ENCODE data around the gene OR5L1. TPM values are rescaled to one million over a fixed set of nuclear protein-coding genes. Genes with fewer than 3 reads are reported as not detected.

Gene OR5L1
- total RNA-seq, 1 experiment from 2014 or later: not detected

GRCh38 chr11:55852141-55852540 is 41.0 kb downstream of the OR5L1 start:
- Histone ChIP-seq H3K27ac (ENCODE audit: low read length) (no peak overlapping the region), H3K27me3 (ENCODE audit: control insufficient read depth, insufficient read depth, low read length) (no peaks in the 10 kb centered on the region), H3K36me3 (ENCODE audit: control insufficient read depth, insufficient read depth, low read length) (no peaks in the 10 kb centered on the region), H3K4me3 (ENCODE audit: low read depth in 2 of 2, low read length in 2 of 2) (no peak overlapping the region), H3K9me3 (ENCODE audit: control insufficient read depth, insufficient read depth, low read depth, low read length) (no peaks in the 10 kb centered on the region), H3K4me1 (ENCODE audit: control insufficient read depth, insufficient read depth, low read length) (no peaks in the 10 kb centered on the region)
- no peak for DNase-seq (ENCODE audit: low read depth, low spot score)
- in situ Hi-C loops (cut with HindIII; ENCODE audit: low pct_unique_long_range_greater_than_20kb, low sequenced_read_pairs) (no loop called here), intact Hi-C loops (cut with micrococcal nuclease; ENCODE audit: unreplicated experiment) (no loop called here)
- no TSS peak for BruUV-seq (replicated peaks)
- no peak for ATAC-seq
- TF ChIP-seq SIN3A (IDR thresholded peaks at IDR 0.05; ENCODE audit: borderline replicate concordance, insufficient read depth, low read depth, low read length) (no peak), TCF7L2 (IDR thresholded peaks at IDR 0.05; ENCODE audit: low read depth, low read length) (no peak), POLR2AphosphoS5 (IDR thresholded peaks at IDR 0.05; ENCODE audit: low read depth, low read length) (no peak), CTCF (IDR thresholded peaks at IDR 0.05) (no peak), REST (IDR thresholded peaks at IDR 0.05; ENCODE audit: insufficient read depth in 1 of 2, low read depth in 2 of 2, low read length in 1 of 2) (no peak)
- POLR2A ChIA-PET: no interaction called here
- CTCF ChIA-PET: no interaction called here

GRCh38 chr11:55854704-55855103 is 43.5 kb downstream of the OR5L1 start:
- POLR2A ChIA-PET: no interaction called here
- intact Hi-C loops (cut with micrococcal nuclease; ENCODE audit: unreplicated experiment): no loop called here
- no peak for TF ChIP-seq REST (IDR thresholded peaks at IDR 0.05; ENCODE audit: insufficient read depth in 1 of 2, low read depth in 2 of 2, low read length in 1 of 2)
- TF ChIP-seq TCF7L2 (IDR thresholded peaks at IDR 0.05; ENCODE audit: low read depth, low read length): no peak
- no peak for TF ChIP-seq CTCF (IDR thresholded peaks at IDR 0.05)
- no peak for TF ChIP-seq POLR2AphosphoS5 (IDR thresholded peaks at IDR 0.05; ENCODE audit: low read depth, low read length)
- no peak for TF ChIP-seq SIN3A (IDR thresholded peaks at IDR 0.05; ENCODE audit: borderline replicate concordance, insufficient read depth, low read depth, low read length)
- DNase-seq (ENCODE audit: low read depth, low spot score) (no peak), ATAC-seq (no peak)
- Histone ChIP-seq H3K27ac (ENCODE audit: low read length) (no peak overlapping the region), H3K4me1 (ENCODE audit: control insufficient read depth, insufficient read depth, low read length) (no peaks in the 10 kb centered on the region), H3K27me3 (ENCODE audit: control insufficient read depth, insufficient read depth, low read length) (no peaks in the 10 kb centered on the region), H3K4me3 (ENCODE audit: low read depth in 2 of 2, low read length in 2 of 2) (no peak overlapping the region), H3K9me3 (ENCODE audit: control insufficient read depth, insufficient read depth, low read depth, low read length) (no peaks in the 10 kb centered on the region), H3K36me3 (ENCODE audit: control insufficient read depth, insufficient read depth, low read length) (no peaks in the 10 kb centered on the region)
- in situ Hi-C loops (cut with HindIII; ENCODE audit: low pct_unique_long_range_greater_than_20kb, low sequenced_read_pairs): no loop called here
- no TSS peak for BruUV-seq (replicated peaks)
- CTCF ChIA-PET: no interaction called here

Other genes with a start within 250 kb of the OR5L1 start
- not detected for gene OR4C16, start 239.2 kb upstream of the OR5L1 start, total RNA-seq (2021; ENCODE audit: unreplicated experiment)
- gene OR4C11, start 203.7 kb upstream of the OR5L1 start, total RNA-seq (2021; ENCODE audit: unreplicated experiment): not detected
- not detected for gene OR4P4, start 176.3 kb upstream of the OR5L1 start, total RNA-seq (2021; ENCODE audit: unreplicated experiment)
- not detected for gene OR4S2, start 163.0 kb upstream of the OR5L1 start, total RNA-seq (2021; ENCODE audit: unreplicated experiment)
- not detected for gene OR4C6, start 149.2 kb upstream of the OR5L1 start, total RNA-seq (2021; ENCODE audit: unreplicated experiment)
- not detected for gene OR5D13, start 37.9 kb upstream of the OR5L1 start, total RNA-seq (2021; ENCODE audit: unreplicated experiment)
- gene OR5D14, start 15.8 kb upstream of the OR5L1 start, total RNA-seq (2021; ENCODE audit: unreplicated experiment): not detected
- not detected for gene OR5D18, start 8.3 kb downstream of the OR5L1 start, total RNA-seq (2021; ENCODE audit: unreplicated experiment)
- not detected for gene OR5L2, start 15.9 kb downstream of the OR5L1 start, total RNA-seq (2021; ENCODE audit: unreplicated experiment)
- not detected for gene OR5D16, start 27.4 kb downstream of the OR5L1 start, total RNA-seq (2021; ENCODE audit: unreplicated experiment)
- gene TRIM51, start 71.9 kb downstream of the OR5L1 start, total RNA-seq (2021; ENCODE audit: unreplicated experiment): not detected
- not detected for gene OR5W2, start 103.2 kb downstream of the OR5L1 start, total RNA-seq (2021; ENCODE audit: unreplicated experiment)
- not detected for gene OR5I1, start 125.0 kb downstream of the OR5L1 start, total RNA-seq (2021; ENCODE audit: unreplicated experiment)
- gene OR10AG1, start 158.6 kb downstream of the OR5L1 start, total RNA-seq (2021; ENCODE audit: unreplicated experiment): not detected
- not detected for gene OR5F1, start 183.3 kb downstream of the OR5L1 start, total RNA-seq (2021; ENCODE audit: unreplicated experiment)
- not detected for gene OR5AS1, start 216.3 kb downstream of the OR5L1 start, total RNA-seq (2021; ENCODE audit: unreplicated experiment)

Measured in Panc1 (cell line).